Measurements from ENCODE around the gene TMPRSS9. TPM values are rescaled to one million over a fixed set of nuclear protein-coding genes. Genes with fewer than 3 reads are reported as not detected.

The TMPRSS9 gene
- total and polyA plus RNA-seq, 2 experiments from 2014 or later, result not detected

DNA sequence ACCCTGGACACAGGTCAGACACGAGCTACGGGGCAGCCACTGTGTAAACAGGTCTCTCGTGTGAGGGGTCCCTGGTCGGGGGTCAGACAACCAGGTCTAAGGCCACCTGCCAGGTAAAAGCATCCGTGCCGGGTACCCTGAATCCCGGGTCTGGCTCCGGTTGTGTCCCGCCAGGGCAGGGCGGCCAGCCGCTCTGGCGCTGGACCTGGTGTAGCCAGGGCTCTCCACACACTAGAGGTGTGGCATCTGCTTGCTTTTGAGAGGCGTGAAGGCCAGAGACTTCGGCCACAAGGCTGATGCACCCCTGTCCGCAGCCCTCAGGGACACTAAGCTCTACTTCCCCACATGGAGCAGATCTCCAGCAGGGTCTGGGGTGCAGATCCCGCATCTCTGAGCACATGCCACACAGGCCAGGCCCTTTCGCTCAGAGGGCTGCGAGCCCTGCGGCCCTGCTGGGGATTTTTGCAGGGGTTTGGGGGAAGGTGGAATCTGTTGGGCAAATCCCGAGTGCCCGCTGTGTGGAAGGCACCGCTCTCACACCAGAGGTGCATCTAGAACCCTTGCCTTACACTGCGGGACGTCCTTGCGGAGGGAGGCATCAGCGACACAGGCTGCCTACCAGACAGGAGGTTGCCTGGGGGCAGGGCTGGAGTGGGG lies 81.2 kb downstream of the TMPRSS9 start:
- TF ChIP-seq, protein P1, sequence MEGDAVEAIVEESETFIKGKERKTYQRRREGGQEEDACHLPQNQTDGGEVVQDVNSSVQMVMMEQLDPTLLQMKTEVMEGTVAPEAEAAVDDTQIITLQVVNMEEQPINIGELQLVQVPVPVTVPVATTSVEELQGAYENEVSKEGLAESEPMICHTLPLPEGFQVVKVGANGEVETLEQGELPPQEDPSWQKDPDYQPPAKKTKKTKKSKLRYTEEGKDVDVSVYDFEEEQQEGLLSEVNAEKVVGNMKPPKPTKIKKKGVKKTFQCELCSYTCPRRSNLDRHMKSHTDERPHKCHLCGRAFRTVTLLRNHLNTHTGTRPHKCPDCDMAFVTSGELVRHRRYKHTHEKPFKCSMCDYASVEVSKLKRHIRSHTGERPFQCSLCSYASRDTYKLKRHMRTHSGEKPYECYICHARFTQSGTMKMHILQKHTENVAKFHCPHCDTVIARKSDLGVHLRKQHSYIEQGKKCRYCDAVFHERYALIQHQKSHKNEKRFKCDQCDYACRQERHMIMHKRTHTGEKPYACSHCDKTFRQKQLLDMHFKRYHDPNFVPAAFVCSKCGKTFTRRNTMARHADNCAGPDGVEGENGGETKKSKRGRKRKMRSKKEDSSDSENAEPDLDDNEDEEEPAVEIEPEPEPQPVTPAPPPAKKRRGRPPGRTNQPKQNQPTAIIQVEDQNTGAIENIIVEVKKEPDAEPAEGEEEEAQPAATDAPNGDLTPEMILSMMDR (IDR thresholded peaks at IDR 0.05; ENCODE audit: low read depth, low read length), result no peak
- DNase-seq (ENCODE audit: low read depth in 1 of 2, low spot score in 1 of 2), result no peak

DNA sequence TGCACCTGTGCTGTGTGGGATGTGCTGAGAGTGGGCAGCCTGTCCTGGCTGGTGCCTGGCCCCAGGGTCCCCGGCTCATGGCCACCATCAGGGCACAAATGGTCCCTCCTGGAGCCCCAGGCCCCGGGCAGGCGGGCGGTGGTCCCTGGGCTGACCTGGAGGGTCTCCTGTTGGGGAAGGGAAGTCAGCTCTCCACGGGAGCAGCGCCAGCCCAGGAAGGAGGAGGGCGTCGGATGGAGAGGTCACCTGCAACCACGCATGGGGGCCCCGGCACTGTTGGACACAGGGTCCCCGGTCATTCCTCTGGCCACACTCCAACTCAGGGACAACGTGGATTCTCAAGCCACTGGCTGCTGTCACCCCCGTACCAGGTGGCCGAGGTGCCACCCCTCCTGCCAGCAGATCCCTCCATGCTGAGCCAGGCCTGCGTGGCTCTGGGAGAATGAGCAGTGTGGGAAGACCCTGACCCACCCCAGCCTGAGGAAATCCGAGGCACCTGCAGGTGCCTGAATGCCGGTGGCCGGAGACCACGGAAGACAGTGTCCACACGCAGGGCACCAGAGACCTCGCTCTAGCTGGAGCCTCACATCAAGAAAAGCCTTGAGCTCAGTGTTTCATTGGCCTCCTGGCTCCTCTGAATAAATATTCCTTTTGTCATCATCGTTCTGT lies 83.2 kb downstream of the TMPRSS9 start:
- DNase-seq (ENCODE audit: low read depth in 1 of 2, low spot score in 1 of 2), result no peak
- Histone ChIP-seq H3K9me3 (ENCODE audit: low read depth) (no peaks in the 10 kb centered on the region), H3K27ac (no peak overlapping the region), H3K27me3 (no peaks in the 10 kb centered on the region), H3K4me3 (no peak overlapping the region), H3K4me1 (ENCODE audit: low read depth) (peaks cover 4% of the 10 kb centered on the region), H3K36me3 (no peaks in the 10 kb centered on the region)
- TF ChIP-seq, protein P1 (IDR thresholded peaks at IDR 0.05; ENCODE audit: low read depth, low read length), result no peak

More for the DNA sequence above, 81.2 kb downstream of the TMPRSS9 start:
- Histone ChIP-seq H3K27ac (no peak overlapping the region), H3K27me3 (no peaks in the 10 kb centered on the region), H3K9me3 (ENCODE audit: low read depth) (no peaks in the 10 kb centered on the region), H3K36me3 (peaks cover 6% of the 10 kb centered on the region), H3K4me3 (no peak overlapping the region), H3K4me1 (ENCODE audit: low read depth) (peaks cover 1% of the 10 kb centered on the region)

DNA sequence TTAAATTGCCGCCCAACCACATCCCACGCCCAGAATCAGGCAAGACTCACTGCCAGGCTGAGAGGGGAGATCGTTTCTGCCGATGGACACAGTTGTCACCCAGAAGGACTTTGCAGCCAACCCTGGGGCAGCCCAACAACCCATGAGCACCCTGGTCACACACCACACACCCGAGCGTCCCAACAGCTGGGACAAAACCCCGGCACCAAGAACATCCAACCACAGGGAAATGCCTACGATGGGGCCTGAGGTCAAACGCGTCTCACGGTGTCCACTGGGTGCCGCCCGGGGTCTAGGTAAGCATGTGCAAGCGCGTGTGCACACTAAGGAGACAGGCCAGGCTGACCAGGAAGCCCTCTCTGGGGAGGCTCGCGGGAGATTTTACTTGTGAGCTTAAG lies 83.7 kb downstream of the TMPRSS9 start:
- no peaks in the 10 kb centered on the region for H3K27me3 ChIP-seq
- no peak for DNase-seq (ENCODE audit: low read depth in 1 of 2, low spot score in 1 of 2)
- H3K27ac ChIP-seq, result no peak overlapping the region
- no peaks in the 10 kb centered on the region for H3K9me3 ChIP-seq (ENCODE audit: low read depth)
- TF ChIP-seq, protein P1 (IDR thresholded peaks at IDR 0.05; ENCODE audit: low read depth, low read length), result no peak
- no peak overlapping the region for H3K4me3 ChIP-seq
- H3K4me1 ChIP-seq (ENCODE audit: low read depth), result peaks cover 4% of the 10 kb centered on the region
- H3K36me3 ChIP-seq, result no peaks in the 10 kb centered on the region

DNA sequence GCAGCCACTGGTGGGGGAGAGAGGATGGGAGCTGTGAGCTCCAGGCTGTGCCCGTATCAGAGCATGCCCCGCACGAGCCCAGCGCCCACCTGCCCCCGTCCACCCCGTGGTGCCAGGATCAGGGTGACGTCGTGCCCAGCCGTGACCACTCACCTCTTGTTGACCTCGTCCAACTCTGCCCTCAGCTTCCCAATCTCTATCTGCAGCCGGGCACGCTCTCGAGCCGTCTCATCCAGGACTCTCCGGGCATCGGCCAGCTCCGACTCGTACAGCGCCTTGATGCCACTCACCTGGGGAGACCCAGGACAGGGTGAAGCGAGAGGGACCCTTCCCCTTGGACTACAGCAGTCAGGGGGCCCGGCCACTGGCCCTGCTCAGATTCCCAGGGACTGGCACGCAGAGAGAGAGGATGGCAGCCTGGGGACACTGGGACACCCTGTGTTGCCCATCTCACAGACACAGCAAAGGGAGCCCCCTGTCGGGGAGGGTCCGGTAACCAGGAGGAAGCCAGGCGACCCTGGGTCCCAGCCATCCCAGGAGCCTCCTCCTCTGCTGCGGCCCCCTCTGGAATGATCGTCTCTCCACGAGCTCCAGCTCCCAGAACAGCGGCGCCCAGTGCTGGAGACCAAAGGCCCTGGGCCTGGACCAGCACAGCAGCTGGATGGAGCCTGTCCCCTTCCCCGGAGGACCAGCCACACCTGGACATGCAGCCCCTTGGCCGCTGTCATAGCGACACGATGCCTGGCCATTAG lies 84.4 kb downstream of the TMPRSS9 start:
- Histone ChIP-seq H3K27ac (no peak overlapping the region), H3K36me3 (no peaks in the 10 kb centered on the region), H3K4me3 (no peak overlapping the region), H3K9me3 (ENCODE audit: low read depth) (no peaks in the 10 kb centered on the region), H3K27me3 (no peaks in the 10 kb centered on the region), H3K4me1 (ENCODE audit: low read depth) (peaks cover 4% of the 10 kb centered on the region)
- TF ChIP-seq, protein P1 (IDR thresholded peaks at IDR 0.05; ENCODE audit: low read depth, low read length), result no peak
- DNase-seq (ENCODE audit: low read depth in 1 of 2, low spot score in 1 of 2), result no peak

DNA sequence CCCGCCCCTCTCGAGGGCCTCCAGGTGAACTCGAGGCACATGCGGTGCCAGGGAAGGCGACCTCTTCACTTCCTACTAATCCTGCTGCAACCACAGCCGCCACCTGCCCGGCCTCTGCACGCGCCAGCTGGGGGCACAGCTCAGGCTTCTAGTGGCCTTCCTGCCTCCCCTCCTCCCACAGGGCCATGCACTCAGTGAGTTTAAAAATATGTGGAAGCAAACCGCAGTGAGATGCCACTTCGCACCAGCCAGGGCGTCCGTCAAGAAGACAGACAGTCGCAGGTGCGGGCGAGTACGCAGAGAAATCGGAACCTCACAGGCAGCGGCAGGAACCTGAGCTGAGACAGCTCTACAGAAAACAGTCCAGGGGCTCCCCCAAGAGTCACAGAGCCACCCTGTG lies 86.3 kb downstream of the TMPRSS9 start:
- Histone ChIP-seq H3K36me3 (no peaks in the 10 kb centered on the region), H3K4me3 (no peak overlapping the region), H3K9me3 (ENCODE audit: low read depth) (no peaks in the 10 kb centered on the region), H3K4me1 (ENCODE audit: low read depth) (peaks cover 4% of the 10 kb centered on the region), H3K27ac (peak overlapping the region; percentile 63), H3K27me3 (no peaks in the 10 kb centered on the region)
- no peak for DNase-seq (ENCODE audit: low read depth in 1 of 2, low spot score in 1 of 2)
- TF ChIP-seq, protein P1 (IDR thresholded peaks at IDR 0.05; ENCODE audit: low read depth, low read length), result no peak

Data from cardiac muscle cell (in vitro differentiated cells and primary cell).